ENCODE data around the gene ADRA2B. TPM values are rescaled to one million over a fixed set of nuclear protein-coding genes. Genes with fewer than 3 reads are reported as not detected.

Gene ADRA2B
- total and polyA plus RNA-seq, 8 donors: 0.15 to 2.9 (median 0.44) TPM; not detected in 2

DNA sequence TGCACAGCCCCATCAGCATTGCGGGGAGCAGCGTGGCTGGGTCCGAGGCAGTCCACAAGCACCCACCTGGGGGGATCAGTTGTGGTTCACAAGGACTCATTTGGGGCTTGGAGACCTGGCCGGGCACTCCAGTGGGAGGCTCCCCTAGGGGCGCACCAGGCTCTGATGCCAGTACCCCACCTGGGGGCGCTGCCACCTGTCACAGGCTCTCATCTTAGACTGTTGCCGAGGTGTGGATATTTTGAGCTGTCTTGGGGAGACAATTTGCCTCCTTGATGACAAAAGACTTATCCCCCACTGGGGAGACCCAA, 3.0 kb downstream of the ADRA2B start:
- no peak for DNase-seq
- Histone ChIP-seq H3K4me1 (peaks cover 18 to 32% (median 25%) of the 10 kb centered on the region in 4 donors), H3K36me3 (no peaks in the 10 kb centered on the region), H3K27me3 (peaks cover 5 to 49% (median 26%) of the 10 kb centered on the region in 3 donors), H3K4me3 (no peak overlapping the region), H3K9me3 (no peaks in the 10 kb centered on the region), H3K27ac (no peak overlapping the region)
- 80 to 91% (median 89%) methylated on average over 7 of the region's 7 CpGs for WGBS, 5 donors
- intact Hi-C loops (cut with DNase I; ENCODE audit: low total_unique reads): no loop called here
- no peak for TF ChIP-seq POLR2A (IDR thresholded peaks at IDR 0.05)
- no peak for TF ChIP-seq EP300 (IDR thresholded peaks at IDR 0.05)
- TF ChIP-seq CTCF (IDR thresholded peaks at IDR 0.05): no peak
- no peak for TF ChIP-seq POLR2AphosphoS5 (IDR thresholded peaks at IDR 0.05)

DNA sequence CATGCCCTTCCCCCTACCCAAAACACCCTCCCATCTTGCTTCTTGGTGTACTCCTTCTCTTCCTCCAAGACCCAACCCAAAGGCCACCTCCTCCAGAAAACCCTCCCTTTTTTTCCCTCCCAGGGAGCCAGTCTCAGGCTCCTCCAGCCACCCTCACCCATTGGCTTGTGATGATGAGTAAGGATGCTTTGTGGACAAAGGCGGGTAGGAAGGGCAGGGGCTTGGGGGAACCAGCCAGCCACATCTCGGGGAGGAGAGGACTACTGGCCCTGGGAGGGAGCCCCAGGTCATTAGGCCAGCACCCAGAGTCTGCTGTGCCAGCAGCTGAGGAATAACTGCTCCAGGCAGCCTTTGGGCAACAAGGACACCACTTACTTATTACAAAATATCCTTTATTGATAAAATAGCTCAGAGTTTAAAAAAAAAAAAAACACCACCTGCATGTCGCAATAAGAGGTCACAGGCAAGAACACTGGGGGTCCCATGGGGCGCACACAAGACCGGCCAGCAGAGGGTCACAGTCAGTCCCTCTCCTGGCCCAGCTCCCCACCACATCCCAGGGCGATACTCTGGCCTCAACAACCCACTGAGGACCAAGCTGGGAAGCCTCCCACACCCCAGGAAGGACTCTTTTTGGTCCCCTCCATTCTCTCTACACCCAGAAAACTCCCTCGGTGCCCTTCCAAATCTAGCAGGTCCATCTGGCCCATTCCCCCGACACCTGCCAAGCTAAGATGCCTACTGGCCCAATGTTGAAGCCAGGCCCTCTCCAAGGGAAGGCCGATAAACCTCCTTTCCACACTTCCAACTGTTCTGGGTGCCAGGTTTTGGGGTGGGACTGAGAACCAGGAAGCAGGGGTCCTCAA, 3.6 kb downstream of the ADRA2B start:
- intact Hi-C loops (cut with DNase I; ENCODE audit: low total_unique reads): no loop called here
- Histone ChIP-seq H3K27me3 (peaks cover 0 to 48% (median 20%) of the 10 kb centered on the region in 3 donors), H3K9me3 (no peaks in the 10 kb centered on the region), H3K27ac (no peak overlapping the region), H3K4me1 (peaks cover 18 to 34% (median 26%) of the 10 kb centered on the region in 4 donors), H3K4me3 (no peak overlapping the region), H3K36me3 (no peaks in the 10 kb centered on the region)
- 86 to 98% (median 91%) methylated on average over 9 of the region's 9 CpGs for WGBS, 5 donors
- TF ChIP-seq POLR2A (IDR thresholded peaks at IDR 0.05) (no peak), CTCF (IDR thresholded peaks at IDR 0.05) (no peak), EP300 (IDR thresholded peaks at IDR 0.05) (no peak), POLR2AphosphoS5 (IDR thresholded peaks at IDR 0.05) (no peak)
- no peak for DNase-seq

- Histone ChIP-seq H3K4me1 (peaks cover 13 to 30% (median 19%) of the 10 kb centered on the region in 4 donors), H3K27me3 (peaks cover 0 to 40% (median 16%) of the 10 kb centered on the region in 3 donors), H3K4me3 (no peak overlapping the region), H3K27ac (no peak overlapping the region), H3K9me3 (no peaks in the 10 kb centered on the region), H3K36me3 (no peaks in the 10 kb centered on the region)
- intact Hi-C loops (cut with DNase I; ENCODE audit: low total_unique reads): no loop called here
- no peak for DNase-seq
- TF ChIP-seq CTCF (IDR thresholded peaks at IDR 0.05) (no peak), POLR2A (IDR thresholded peaks at IDR 0.05) (no peak), EP300 (IDR thresholded peaks at IDR 0.05) (no peak), POLR2AphosphoS5 (IDR thresholded peaks at IDR 0.05) (no peak)
- WGBS, 5 donors: 79 to 90% (median 89%) methylated on average over 5 to 7 of the region's 7 CpGs
Measured at GRCh38 chr2:96111823-96112500, 4.4 kb downstream of the ADRA2B start.

DNA sequence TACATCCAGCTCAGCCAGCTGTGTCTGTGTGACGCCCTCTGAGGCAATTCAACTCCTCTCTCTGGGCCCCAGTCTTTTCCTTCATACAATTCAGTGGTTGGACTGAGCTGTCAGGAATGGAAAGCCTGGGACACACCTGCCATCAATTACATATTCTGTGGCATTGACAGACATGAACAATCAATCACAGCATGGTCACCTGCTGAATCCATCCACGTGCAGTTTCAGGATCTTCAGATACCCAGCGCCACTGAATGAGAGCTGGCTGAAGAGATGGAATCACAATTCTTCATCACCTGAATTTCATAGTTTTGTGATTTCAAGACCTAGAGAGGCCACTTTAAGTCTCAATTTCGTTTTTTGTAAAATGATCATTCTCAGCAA, 5.1 kb downstream of the ADRA2B start:
- Histone ChIP-seq H3K9me3 (no peaks in the 10 kb centered on the region), H3K27me3 (peaks cover 0 to 33% (median 10%) of the 10 kb centered on the region in 3 donors), H3K36me3 (no peaks in the 10 kb centered on the region), H3K27ac (no peak overlapping the region), H3K4me3 (no peak overlapping the region), H3K4me1 (peaks cover 5 to 24% (median 12%) of the 10 kb centered on the region in 4 donors)
- DNase-seq: no peak
- intact Hi-C loops (cut with DNase I; ENCODE audit: low total_unique reads): no loop called here
- no peak for TF ChIP-seq POLR2AphosphoS5 (IDR thresholded peaks at IDR 0.05)
- TF ChIP-seq CTCF (IDR thresholded peaks at IDR 0.05): no peak
- no peak for TF ChIP-seq EP300 (IDR thresholded peaks at IDR 0.05)
- TF ChIP-seq POLR2A (IDR thresholded peaks at IDR 0.05): no peak
- WGBS, 5 donors: 68 to 83% (median 76%) methylated on average over 4 of the region's 4 CpGs

All from stomach (tissue), 9 donors.